Measurements from ENCODE around the gene ATP5PD. TPM values are rescaled to one million over a fixed set of nuclear protein-coding genes. Genes with fewer than 3 reads are reported as not detected.

The ATP5PD gene
- total RNA-seq, 1 experiment from 2014 or later = 344 TPM

- no peaks in the 10 kb centered on the region for H3K27me3 Mint-ChIP-seq (ENCODE audit: low read depth)
- H3K23me2 ChIP-seq (ENCODE audit: insufficient read length, low read depth, low read length, poor library complexity, severe bottlenecking) = no peaks in the 10 kb centered on the region
- H3K9me3 ChIP-seq (ENCODE audit: control insufficient read depth, low read depth, low read length) = no peaks in the 10 kb centered on the region
- no peak overlapping the region for H4K8ac ChIP-seq (replicated peaks; ENCODE audit: insufficient read length, low read depth, low read length)
- H3K79me1 ChIP-seq (ENCODE audit: insufficient read depth, low read depth, low read length, poor library complexity, severe bottlenecking) = no peaks in the 10 kb centered on the region
- H3K4ac ChIP-seq (ENCODE audit: low read depth, low read length) = no peak overlapping the region
- no peak overlapping the region for H3K56ac ChIP-seq (ENCODE audit: insufficient read length, low read depth, low read length)
- no peaks in the 10 kb centered on the region for H3K27me3 ChIP-seq (ENCODE audit: insufficient read depth, low read length)
- H3K9me3 Mint-ChIP-seq = no peaks in the 10 kb centered on the region
- no peak overlapping the region for H3K4me2 ChIP-seq (ENCODE audit: insufficient read depth, insufficient read length, low read length)
- no peak overlapping the region for H3K23ac ChIP-seq (ENCODE audit: insufficient read length, low read depth, low read length)
- H3K36me3 Mint-ChIP-seq (ENCODE audit: insufficient read depth in 1 of 3, low read depth in 3 of 3) = peaks cover 2 to 22% (median 20%) of the 10 kb centered on the region in 3 experiments
- H4K91ac ChIP-seq (ENCODE audit: insufficient read length, low read depth, low read length) = no peak overlapping the region
- H2AFZ ChIP-seq (ENCODE audit: low read length) = no peak overlapping the region
- H2BK20ac ChIP-seq (ENCODE audit: low read depth, low read length, poor library complexity, severe bottlenecking) = no peak overlapping the region
- no peaks in the 10 kb centered on the region; the same call in 1 of the 2 replicates for H3K79me2 ChIP-seq (ENCODE audit: insufficient read depth, low read length)
- H3K9ac ChIP-seq (ENCODE audit: extremely low read depth, insufficient read length, low read length) = no peak overlapping the region
- H3K14ac ChIP-seq (ENCODE audit: insufficient read depth, low read length) = no peak overlapping the region
- H2BK12ac ChIP-seq (ENCODE audit: insufficient read length, low read depth, low read length) = no peak overlapping the region
- peak overlapping the region in 1 of 3 experiments; percentile 79; a peak in 2 of 7 replicates for H3K27ac Mint-ChIP-seq
- no peak overlapping the region for H3K4me3 Mint-ChIP-seq
- peaks cover 34 to 39% of the 10 kb centered on the region in 2 experiments for H3K4me1 Mint-ChIP-seq
- H2BK120ac ChIP-seq (ENCODE audit: low read depth, low read length, poor library complexity, severe bottlenecking) = no peak overlapping the region
- DNase-seq = no peak
- H3T11ph ChIP-seq (ENCODE audit: low read length) = no peak overlapping the region
- H2BK15ac ChIP-seq (ENCODE audit: low read depth, low read length) = no peak overlapping the region
- no peak overlapping the region for H2BK5ac ChIP-seq (ENCODE audit: insufficient read length, low read length)
- H4K20me1 ChIP-seq (ENCODE audit: control insufficient read depth, insufficient read depth, insufficient read length) = no peaks in the 10 kb centered on the region
- H3K18ac ChIP-seq (ENCODE audit: insufficient read length, low read depth, low read length) = no peak overlapping the region
- H4K5ac ChIP-seq (ENCODE audit: insufficient read length, low read depth, low read length) = no peak overlapping the region
- no peak overlapping the region for H2AK5ac ChIP-seq (ENCODE audit: insufficient read length, low read length)
- WGBS (ENCODE audit: extremely low coverage, insufficient read length, low lambda C conversion rate) = no CpG with 5 or more reads among the region's 18 CpGs
- TF ChIP-seq, protein P1, sequence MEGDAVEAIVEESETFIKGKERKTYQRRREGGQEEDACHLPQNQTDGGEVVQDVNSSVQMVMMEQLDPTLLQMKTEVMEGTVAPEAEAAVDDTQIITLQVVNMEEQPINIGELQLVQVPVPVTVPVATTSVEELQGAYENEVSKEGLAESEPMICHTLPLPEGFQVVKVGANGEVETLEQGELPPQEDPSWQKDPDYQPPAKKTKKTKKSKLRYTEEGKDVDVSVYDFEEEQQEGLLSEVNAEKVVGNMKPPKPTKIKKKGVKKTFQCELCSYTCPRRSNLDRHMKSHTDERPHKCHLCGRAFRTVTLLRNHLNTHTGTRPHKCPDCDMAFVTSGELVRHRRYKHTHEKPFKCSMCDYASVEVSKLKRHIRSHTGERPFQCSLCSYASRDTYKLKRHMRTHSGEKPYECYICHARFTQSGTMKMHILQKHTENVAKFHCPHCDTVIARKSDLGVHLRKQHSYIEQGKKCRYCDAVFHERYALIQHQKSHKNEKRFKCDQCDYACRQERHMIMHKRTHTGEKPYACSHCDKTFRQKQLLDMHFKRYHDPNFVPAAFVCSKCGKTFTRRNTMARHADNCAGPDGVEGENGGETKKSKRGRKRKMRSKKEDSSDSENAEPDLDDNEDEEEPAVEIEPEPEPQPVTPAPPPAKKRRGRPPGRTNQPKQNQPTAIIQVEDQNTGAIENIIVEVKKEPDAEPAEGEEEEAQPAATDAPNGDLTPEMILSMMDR (conservative IDR thresholded peaks at IDR 0.05) = no peak
- H3K4me1 ChIP-seq (ENCODE audit: insufficient read depth, low read length) = peaks cover 5% of the 10 kb centered on the region; the same call in 1 of the 2 replicates
- no peak overlapping the region for H3K27ac ChIP-seq (ENCODE audit: insufficient read length, low read depth, low read length)
These were observed 46.9 kb upstream of the ATP5PD start for GRCh38 chr17:75093548-75094158.
